ENCODE results near the gene ACTR3. TPM values are rescaled to one million over a fixed set of nuclear protein-coding genes. Genes with fewer than 3 reads are reported as not detected.

ACTR3 gene
- total RNA-seq, 4 donors from 2014 or later: 94.6 to 127 (median 115) TPM

- H3K27ac ChIP-seq: no peak overlapping the region
- DNase-seq (ENCODE audit: low spot score in 2 of 2): no peak
- no peaks in the 10 kb centered on the region for H3K4me1 ChIP-seq
- WGBS: 85% methylated on average over 3 of the region's 3 CpGs
- no peak overlapping the region for H3K4me3 ChIP-seq
- no peaks in the 10 kb centered on the region for H3K27me3 ChIP-seq
- TF ChIP-seq POLR2AphosphoS5 (IDR thresholded peaks at IDR 0.05) (no peak), CTCF (IDR thresholded peaks at IDR 0.05) (no peak), EP300 (IDR thresholded peaks at IDR 0.05) (no peak), POLR2A (IDR thresholded peaks at IDR 0.05) (no peak)
- no peaks in the 10 kb centered on the region for H3K36me3 ChIP-seq
- no peaks in the 10 kb centered on the region for H3K9me3 ChIP-seq
These were observed 117.5 kb downstream of the ACTR3 start for GRCh38 chr2:114007436-114007835.

- Histone ChIP-seq H3K27me3 (no peaks in the 10 kb centered on the region), H3K9me3 (no peaks in the 10 kb centered on the region), H3K27ac (no peak overlapping the region), H3K4me3 (no peak overlapping the region), H3K36me3 (no peaks in the 10 kb centered on the region), H3K4me1 (no peaks in the 10 kb centered on the region)
- WGBS: 94% methylated on average over 3 of the region's 4 CpGs
- no peak for DNase-seq (ENCODE audit: low spot score in 2 of 2)
- TF ChIP-seq POLR2AphosphoS5 (IDR thresholded peaks at IDR 0.05) (no peak), EP300 (IDR thresholded peaks at IDR 0.05) (no peak), CTCF (IDR thresholded peaks at IDR 0.05) (no peak), POLR2A (IDR thresholded peaks at IDR 0.05) (no peak)
These were observed 118.8 kb downstream of the ACTR3 start for GRCh38 chr2:114008720-114009119.

GRCh38 chr2:114009205-114009944, 119.5 kb downstream of the ACTR3 start:
- WGBS: 74% methylated on average over 7 of the region's 7 CpGs
- Histone ChIP-seq H3K36me3 (no peaks in the 10 kb centered on the region), H3K4me1 (no peaks in the 10 kb centered on the region), H3K4me3 (no peak overlapping the region), H3K27ac (no peak overlapping the region), H3K9me3 (no peaks in the 10 kb centered on the region), H3K27me3 (no peaks in the 10 kb centered on the region)
- no peak for DNase-seq (ENCODE audit: low spot score in 2 of 2)
- TF ChIP-seq POLR2A (IDR thresholded peaks at IDR 0.05): no peak
- no peak for TF ChIP-seq CTCF (IDR thresholded peaks at IDR 0.05)
- no peak for TF ChIP-seq POLR2AphosphoS5 (IDR thresholded peaks at IDR 0.05)
- no peak for TF ChIP-seq EP300 (IDR thresholded peaks at IDR 0.05)

GRCh38 chr2:114010001-114010400, 120.1 kb downstream of the ACTR3 start:
- Histone ChIP-seq H3K4me1 (no peaks in the 10 kb centered on the region), H3K27ac (no peak overlapping the region), H3K27me3 (no peaks in the 10 kb centered on the region), H3K4me3 (no peak overlapping the region), H3K9me3 (no peaks in the 10 kb centered on the region), H3K36me3 (no peaks in the 10 kb centered on the region)
- no peak for DNase-seq (ENCODE audit: low spot score in 2 of 2)
- WGBS: 80% methylated on average over 2 of the region's 2 CpGs
- TF ChIP-seq CTCF (IDR thresholded peaks at IDR 0.05) (no peak), POLR2AphosphoS5 (IDR thresholded peaks at IDR 0.05) (no peak), POLR2A (IDR thresholded peaks at IDR 0.05) (no peak), EP300 (IDR thresholded peaks at IDR 0.05) (no peak)

- Histone ChIP-seq H3K36me3 (no peaks in the 10 kb centered on the region), H3K27ac (no peak overlapping the region), H3K27me3 (no peaks in the 10 kb centered on the region), H3K9me3 (no peaks in the 10 kb centered on the region), H3K4me1 (no peaks in the 10 kb centered on the region), H3K4me3 (no peak overlapping the region)
- DNase-seq (ENCODE audit: low spot score in 2 of 2): no peak
- no peak for TF ChIP-seq EP300 (IDR thresholded peaks at IDR 0.05)
- no peak for TF ChIP-seq POLR2A (IDR thresholded peaks at IDR 0.05)
- no peak for TF ChIP-seq POLR2AphosphoS5 (IDR thresholded peaks at IDR 0.05)
- no peak for TF ChIP-seq CTCF (IDR thresholded peaks at IDR 0.05)
- WGBS: 75% methylated on average over 3 of the region's 4 CpGs
These were observed 121.8 kb downstream of the ACTR3 start for GRCh38 chr2:114011713-114012112.

Other genes starting within 250 kb of the ACTR3 start
- gene SLC35F5, start 133.4 kb upstream of the ACTR3 start, total RNA-seq: 100 to 1,000 TPM in 1 of 4 donors, 10 to 100 TPM in 3; 90.3 to 116 (median 96.4) TPM